OCI-LY1 (cell line): ENCODE results near the gene ENTR1.

Source experiments
- CTCF ChIP-seq: fragments of 200-600 bp; sonication (generic), shearing (Covaris generic); IDR thresholded peaks from 2 replicates; pipeline ENCODE4 v1.5.1; 2017; ENCODE audit warnings: mild to moderate bottlenecking, antibody characterized with exemption, low read length, moderate library complexity, mixed read lengths
- EZH2 ChIP-seq: fragments of 200-600 bp; sonication (generic), shearing (Covaris generic); IDR thresholded peaks from 2 replicates; pipeline ENCODE4 v1.8.0; 2017; ENCODE audit warnings: borderline replicate concordance, mixed run types, mild to moderate bottlenecking, antibody characterized with exemption, low read length, moderate library complexity, mixed read lengths

GRCh38 chr9:136429683-136430491, 19.5 kb upstream of the ENTR1 start:
- TF ChIP-seq CTCF (no peak), EZH2 (no peak)
